Body of pancreas (tissue), 4 donors: ENCODE results near the gene OGFOD2. TPM values are rescaled to one million over a fixed set of nuclear protein-coding genes. Genes with fewer than 3 reads are reported as not detected.

ENCODE experiments used
- ATAC-seq: fragments of 150-250 bp; one replicate; pipeline ENCODE4 v1.9.1; 2016
- DNase-seq, 4 donors: peaks; one replicate each; pipeline ENCODE4 v3.0.0-alpha.2; 2019
- H3K27ac ChIP-seq, 4 donors: fragments of 200-600 bp; sonication (generic); 1 replicate in 3 of 4; 2 replicates in 1 of 4; pipeline versions ENCODE4 v1.5.1 to v1.6.1; 2016 to 2019; ENCODE audit warnings: mild to moderate bottlenecking in 1 of 4, mixed read lengths in 1 of 4, moderate library complexity in 1 of 4
- H3K27me3 ChIP-seq, 2 donors: fragments of 200-600 bp; sonication (generic); one replicate each; pipeline ENCODE4 v1.6.0; 2016; ENCODE audit warnings: mild to moderate bottlenecking in 1 of 2
- H3K36me3 ChIP-seq, 2 donors: fragments of 200-600 bp; sonication (generic); replicated peaks in 1 of 2; 2 replicates each; pipeline ENCODE4 v1.5.1; 2016; ENCODE audit warnings: low read depth in 2 of 2; ENCODE audit not compliant: insufficient read depth in 1 of 2
- H3K4me1 ChIP-seq: fragments of 200-600 bp; sonication (generic); one replicate; pipeline ENCODE4 v1.6.0; 2016
- H3K4me3 ChIP-seq, 2 donors: fragments of 200-600 bp; sonication (generic); 1 replicate in 1 of 2; 2 replicates in 1 of 2; pipeline ENCODE4 v1.5.1; 2016 to 2019
- H3K9me3 ChIP-seq, 3 donors: fragments of 200-600 bp; sonication (generic); 1 replicate in 2 of 3; 2 replicates in 1 of 3; pipeline ENCODE4 v1.5.1; 2016
- POLR2A ChIP-seq, 3 donors: fragments of 450-650 bp; IDR thresholded peaks; one replicate each; pipeline ENCODE4 v1.6.1; 2016; ENCODE audit warnings: antibody characterized with exemption in 3 of 3, mild to moderate bottlenecking in 2 of 3
- WGBS, 2 donors: methylation state at CpG; one replicate each; pipeline ENCODE4 v1.1.5; 2017; 5-methylcytosine and 5-hydroxymethylcytosine counted together
- intact Hi-C: fragments of 100-400 bp; cut with DNase I; formaldehyde crosslinking; loops from one replicate; pipeline ENCODE4 v1.15.1; 2023
- total RNA-seq, 2 donors: library from RNA; depleted of rRNA; stranded (reverse); fragments of >200 nt; gene quantifications; one replicate each; pipeline ENCODE4 v1.1.0, GENCODE V29; 2016
- TF ChIP-seq, protein P1 (sequence below), 7 experiments: fragments of 450-650 bp in 4 of 7; fragments of 200-600 bp in 3 of 7; sonication (generic) in 3 of 7; IDR thresholded peaks; one replicate each; pipeline ENCODE4 v1.5.1; 2016 to 2019; ENCODE audit warnings: antibody characterized with exemption in 7 of 7

The OGFOD2 gene
- total RNA-seq, 2 donors from 2014 or later, result 8.6 to 25.4 TPM

DNA sequence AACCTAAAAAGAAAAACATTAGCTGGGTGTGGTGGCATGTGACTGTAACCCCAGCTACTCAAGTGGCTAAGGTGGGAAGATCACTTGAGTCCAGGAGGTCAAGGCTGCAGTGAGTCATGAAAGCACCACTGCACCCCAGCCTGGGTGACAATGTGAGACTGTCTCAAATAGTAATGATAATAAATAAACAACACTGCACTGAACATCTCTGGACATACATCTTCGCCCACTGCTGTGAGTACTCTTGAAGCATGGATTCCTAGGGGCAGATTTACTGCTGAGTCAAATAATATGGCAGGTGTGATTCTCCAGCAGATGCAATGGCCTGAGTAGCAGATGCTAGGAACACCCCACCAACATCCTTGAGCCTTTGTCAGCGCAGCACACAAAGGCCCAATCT, 32.4 kb upstream of the OGFOD2 start:
- Histone ChIP-seq H3K4me1 (peaks cover 22% of the 10 kb centered on the region), H3K27ac (peak overlapping the region in 1 of 4 donors; percentile 16), H3K9me3 (no peaks in the 10 kb centered on the region), H3K36me3 (no peaks in the 10 kb centered on the region), H3K27me3 (no peaks in the 10 kb centered on the region), H3K4me3 (no peak overlapping the region)
- no peak for ATAC-seq
- no peak for DNase-seq
- intact Hi-C loops, result loop anchor here (10.0 kb wide), 1 partner anchor 308 kb away; no protein-coding TSS in a partner anchor
- 90 to 100% methylated on average over 1 to 2 of the region's 2 CpGs for WGBS, 2 donors
- TF ChIP-seq POLR2A (IDR thresholded peaks at IDR 0.05), result no peak
- TF ChIP-seq, protein P1, sequence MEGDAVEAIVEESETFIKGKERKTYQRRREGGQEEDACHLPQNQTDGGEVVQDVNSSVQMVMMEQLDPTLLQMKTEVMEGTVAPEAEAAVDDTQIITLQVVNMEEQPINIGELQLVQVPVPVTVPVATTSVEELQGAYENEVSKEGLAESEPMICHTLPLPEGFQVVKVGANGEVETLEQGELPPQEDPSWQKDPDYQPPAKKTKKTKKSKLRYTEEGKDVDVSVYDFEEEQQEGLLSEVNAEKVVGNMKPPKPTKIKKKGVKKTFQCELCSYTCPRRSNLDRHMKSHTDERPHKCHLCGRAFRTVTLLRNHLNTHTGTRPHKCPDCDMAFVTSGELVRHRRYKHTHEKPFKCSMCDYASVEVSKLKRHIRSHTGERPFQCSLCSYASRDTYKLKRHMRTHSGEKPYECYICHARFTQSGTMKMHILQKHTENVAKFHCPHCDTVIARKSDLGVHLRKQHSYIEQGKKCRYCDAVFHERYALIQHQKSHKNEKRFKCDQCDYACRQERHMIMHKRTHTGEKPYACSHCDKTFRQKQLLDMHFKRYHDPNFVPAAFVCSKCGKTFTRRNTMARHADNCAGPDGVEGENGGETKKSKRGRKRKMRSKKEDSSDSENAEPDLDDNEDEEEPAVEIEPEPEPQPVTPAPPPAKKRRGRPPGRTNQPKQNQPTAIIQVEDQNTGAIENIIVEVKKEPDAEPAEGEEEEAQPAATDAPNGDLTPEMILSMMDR (IDR thresholded peaks at IDR 0.05), result no peak

DNA sequence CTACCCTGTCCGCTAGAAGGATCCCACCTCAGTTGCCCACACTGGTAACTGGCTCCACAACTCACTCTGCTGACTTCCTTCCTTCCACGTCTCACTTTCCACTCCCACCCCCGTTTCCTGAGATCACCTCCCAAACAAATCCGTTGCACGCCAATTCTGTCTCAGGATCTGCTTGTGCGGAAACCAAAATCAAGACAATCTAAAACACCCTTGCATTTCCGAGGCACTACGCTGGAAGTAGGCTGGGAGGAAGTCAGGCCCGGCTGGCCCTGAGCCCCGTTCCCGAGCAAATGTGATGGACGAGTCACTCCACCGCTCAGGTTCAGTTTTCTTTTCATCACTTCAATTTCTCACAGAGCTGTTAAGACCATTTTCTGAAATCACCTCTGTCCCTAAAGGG, 31.8 kb upstream of the OGFOD2 start:
- intact Hi-C loops, result loop anchor here (10.0 kb wide), 1 partner anchor 308 kb away; no protein-coding TSS in a partner anchor
- Histone ChIP-seq H3K27me3 (no peaks in the 10 kb centered on the region), H3K27ac (peak overlapping the region in 3 of 4 donors; percentile 65 to 75 (median 70)), H3K4me1 (peaks cover 22% of the 10 kb centered on the region), H3K36me3 (no peaks in the 10 kb centered on the region), H3K9me3 (no peaks in the 10 kb centered on the region), H3K4me3 (no peak overlapping the region)
- ATAC-seq (no peak), DNase-seq (no peak)
- TF ChIP-seq POLR2A (IDR thresholded peaks at IDR 0.05), result no peak
- TF ChIP-seq, protein P1 (IDR thresholded peaks at IDR 0.05), result no peak
- WGBS, 2 donors, result 66 to 84% methylated on average over 13 of the region's 13 CpGs

DNA sequence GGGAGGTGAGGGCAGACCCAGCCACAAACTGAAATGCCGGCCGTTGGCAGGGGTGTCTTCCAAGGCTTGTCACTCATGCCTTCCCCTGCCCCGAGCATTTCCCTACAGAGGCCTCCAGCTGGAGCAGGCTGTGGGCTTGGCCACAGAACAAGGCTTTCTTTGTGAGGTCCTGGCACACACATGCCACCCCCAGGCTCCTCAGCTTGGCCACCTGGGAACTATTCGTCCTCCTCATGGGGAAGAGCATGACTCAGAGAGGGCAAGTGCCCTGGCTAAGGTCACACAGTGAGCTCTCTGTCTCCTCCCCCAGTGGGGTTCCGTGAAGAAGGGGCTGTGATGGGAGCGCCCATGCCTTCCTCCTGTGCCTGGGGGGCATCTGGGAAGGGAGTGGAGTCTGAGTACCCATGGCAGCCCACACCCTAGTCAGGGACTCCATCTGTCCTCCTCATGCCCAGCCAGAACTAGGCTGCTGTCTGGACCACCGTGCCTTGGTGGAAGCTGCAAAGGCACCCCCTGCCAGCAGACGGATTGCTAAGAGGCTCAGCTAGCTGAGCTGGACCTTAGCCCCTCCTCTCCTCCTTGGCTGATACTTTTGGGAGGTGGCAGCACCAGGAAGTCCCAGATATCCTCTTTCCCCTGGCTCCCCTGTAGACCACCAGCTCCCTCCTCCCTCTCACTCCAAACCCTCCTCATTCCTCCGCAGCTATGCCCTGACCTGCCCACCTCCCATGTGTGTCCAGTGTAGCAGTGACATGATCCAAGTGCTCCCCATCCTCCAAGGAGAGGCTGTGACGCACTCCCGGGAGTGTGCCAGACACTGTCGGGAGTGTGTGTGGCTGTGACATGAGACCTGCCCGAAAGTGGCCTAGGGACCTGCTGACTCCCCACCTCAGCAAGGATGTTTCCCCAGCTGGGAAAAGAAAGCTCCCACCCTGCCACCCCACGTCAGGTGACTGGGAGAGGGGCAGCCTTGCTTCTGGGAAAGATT, 30.1 kb upstream of the OGFOD2 start:
- Histone ChIP-seq H3K36me3 (no peaks in the 10 kb centered on the region), H3K4me1 (peaks cover 22% of the 10 kb centered on the region), H3K9me3 (no peaks in the 10 kb centered on the region), H3K27me3 (no peaks in the 10 kb centered on the region), H3K4me3 (no peak overlapping the region), H3K27ac (peak overlapping the region; percentile 36 to 75 (median 68))
- TF ChIP-seq, protein P1 (IDR thresholded peaks at IDR 0.05), result no peak
- no peak for TF ChIP-seq POLR2A (IDR thresholded peaks at IDR 0.05)
- ATAC-seq (peak; percentile 86), DNase-seq (peak; percentile 57 to 80 (median 74))
- intact Hi-C loops, result loop anchor here (5.0 to 10.0 kb wide), 2 partner anchors 88 to 310 kb away; no protein-coding TSS in a partner anchor
- WGBS, 2 donors, result 49 to 75% methylated on average over 7 to 13 of the region's 14 CpGs

DNA sequence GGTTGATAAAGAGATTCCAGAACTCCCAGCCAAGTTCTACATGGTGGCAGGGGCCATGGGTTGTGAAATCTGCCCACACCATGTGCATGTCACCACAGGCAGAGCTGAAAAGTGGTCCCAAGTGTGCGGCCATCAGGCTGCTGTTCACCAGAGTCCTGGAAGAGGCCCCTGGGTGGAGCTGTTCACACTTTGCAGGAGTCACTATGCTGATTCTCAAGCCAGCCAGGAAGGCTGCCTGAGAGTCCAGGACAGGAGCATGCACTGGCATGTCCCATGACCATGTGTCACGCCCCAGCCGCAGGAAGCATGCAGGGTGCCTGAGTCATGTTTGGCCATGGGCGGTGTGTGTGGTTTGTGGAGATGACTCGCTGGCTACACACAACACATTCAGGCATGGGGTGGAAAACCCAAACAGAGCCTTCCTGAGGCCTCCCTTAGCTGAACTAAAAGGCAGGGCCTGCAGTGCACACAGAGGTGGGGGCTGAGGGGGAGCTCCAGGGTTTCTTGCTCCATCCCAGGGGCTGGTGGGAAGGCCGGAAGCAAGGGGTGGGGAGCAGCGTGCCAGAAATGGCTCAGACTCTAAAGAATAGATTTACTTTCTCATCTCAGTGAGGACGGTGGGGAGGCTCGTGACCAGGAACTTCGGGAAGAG, 28.2 kb upstream of the OGFOD2 start:
- DNase-seq (peak; percentile 51 to 86 (median 72)), ATAC-seq (peak; percentile 53)
- no peaks in the 10 kb centered on the region for H3K9me3 ChIP-seq
- intact Hi-C loops, result loop anchor here (5.0 to 10.0 kb wide), 2 partner anchors 90 to 312 kb away; no protein-coding TSS in a partner anchor
- WGBS, 2 donors, result 74 to 79% methylated on average over 5 to 10 of the region's 10 CpGs
- no peaks in the 10 kb centered on the region for H3K36me3 ChIP-seq
- peaks cover 22% of the 10 kb centered on the region for H3K4me1 ChIP-seq
- TF ChIP-seq, protein P1 (IDR thresholded peaks at IDR 0.05), result peak in 1 of 7 experiments; percentile 11
- TF ChIP-seq POLR2A (IDR thresholded peaks at IDR 0.05), result no peak
- no peaks in the 10 kb centered on the region for H3K27me3 ChIP-seq
- peak overlapping the region; percentile 28 to 69 (median 59) for H3K27ac ChIP-seq
- no peak overlapping the region for H3K4me3 ChIP-seq
